ENCODE data around the gene ZNF423. TPM values are rescaled to one million over a fixed set of nuclear protein-coding genes. Genes with fewer than 3 reads are reported as not detected.

ZNF423 gene
- total RNA-seq, 4 donors from 2014 or later, result 0.72 to 5.9 (median 1.1) TPM

DNA sequence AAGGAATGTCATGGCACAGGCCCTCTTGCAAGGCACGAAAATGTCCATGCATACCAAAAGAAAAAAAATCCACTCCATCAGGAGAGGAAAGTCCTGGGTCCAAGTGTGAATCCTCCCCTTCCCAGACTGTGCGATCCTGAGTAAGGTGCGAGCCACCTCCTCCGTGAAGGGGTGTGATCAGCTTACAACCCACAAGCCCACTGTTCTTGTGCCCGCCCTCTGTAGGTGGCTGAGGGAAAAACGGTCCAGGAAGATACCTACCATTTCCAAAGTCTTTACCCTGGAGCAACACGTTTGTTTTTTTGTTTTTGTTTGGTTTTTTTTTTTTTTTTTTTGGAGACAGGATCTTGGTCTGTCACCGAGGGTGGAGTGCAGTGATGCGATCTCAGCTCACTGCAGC is 116.5 kb downstream of the ZNF423 start:
- intact Hi-C loops (cut with DNase I), result no loop called here
- Histone ChIP-seq H3K4me1 (no peaks in the 10 kb centered on the region), H3K27me3 (no peaks in the 10 kb centered on the region), H3K27ac (no peak overlapping the region), H3K9me3 (no peaks in the 10 kb centered on the region), H3K36me3 (no peaks in the 10 kb centered on the region), H3K4me3 (no peak overlapping the region)
- DNase-seq, result no peak
- no peak for TF ChIP-seq CTCF (IDR thresholded peaks at IDR 0.05)
- TF ChIP-seq POLR2A (IDR thresholded peaks at IDR 0.05), result no peak
- 69 to 70% methylated on average over 9 of the region's 9 CpGs for WGBS, 2 donors

DNA sequence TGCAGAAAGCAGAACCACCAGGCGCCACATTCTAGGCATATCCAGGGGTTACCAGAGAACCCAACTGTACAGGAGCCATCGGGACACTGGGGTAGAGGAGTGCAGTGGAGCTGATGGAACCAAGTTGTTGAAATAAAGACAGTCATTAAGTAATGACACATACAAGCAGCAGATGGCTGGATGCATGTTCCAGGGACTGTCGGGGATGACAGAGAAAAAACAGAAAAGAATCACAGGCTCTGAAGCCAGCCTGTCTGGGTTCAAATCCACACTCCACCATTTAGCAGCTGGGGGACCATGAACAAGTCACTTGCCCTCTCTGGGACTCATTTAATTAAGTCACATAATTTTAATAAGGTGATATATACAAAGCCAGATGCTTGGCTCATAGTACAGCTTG is 117.1 kb downstream of the ZNF423 start:
- Histone ChIP-seq H3K9me3 (no peaks in the 10 kb centered on the region), H3K27ac (no peak overlapping the region), H3K36me3 (no peaks in the 10 kb centered on the region), H3K4me3 (no peak overlapping the region), H3K4me1 (no peaks in the 10 kb centered on the region), H3K27me3 (no peaks in the 10 kb centered on the region)
- TF ChIP-seq CTCF (IDR thresholded peaks at IDR 0.05), result no peak
- TF ChIP-seq POLR2A (IDR thresholded peaks at IDR 0.05), result no peak
- 82 to 89% methylated on average over 3 of the region's 3 CpGs for WGBS, 2 donors
- DNase-seq, result no peak
- intact Hi-C loops (cut with DNase I), result no loop called here

DNA sequence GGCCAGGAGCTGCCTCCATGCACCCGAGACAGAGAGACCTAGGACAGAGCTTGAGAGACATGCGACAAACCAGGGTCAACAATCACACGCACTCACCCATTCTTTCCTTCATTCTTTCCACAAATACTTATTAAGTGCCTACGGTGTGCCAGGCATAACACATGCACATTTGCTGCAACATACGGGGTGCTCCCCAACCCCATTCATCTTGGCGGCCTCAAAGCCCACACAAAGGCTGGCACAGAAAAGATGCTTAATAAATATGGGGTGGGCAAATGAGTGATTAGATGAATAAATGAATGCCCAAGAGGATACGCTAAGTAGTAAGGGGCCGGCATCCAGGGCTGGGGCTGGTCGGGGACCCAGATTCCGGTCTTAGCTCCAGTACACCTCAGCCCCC is 117.9 kb downstream of the ZNF423 start:
- H3K4me1 ChIP-seq, result no peaks in the 10 kb centered on the region
- WGBS, 2 donors, result 88 to 90% methylated on average over 8 to 10 of the region's 10 CpGs
- H3K27me3 ChIP-seq, result no peaks in the 10 kb centered on the region
- TF ChIP-seq CTCF (IDR thresholded peaks at IDR 0.05), result no peak
- TF ChIP-seq POLR2A (IDR thresholded peaks at IDR 0.05), result no peak
- no peaks in the 10 kb centered on the region for H3K9me3 ChIP-seq
- no peak for DNase-seq
- intact Hi-C loops (cut with DNase I), result no loop called here
- H3K27ac ChIP-seq, result no peak overlapping the region
- no peak overlapping the region for H3K4me3 ChIP-seq
- no peaks in the 10 kb centered on the region for H3K36me3 ChIP-seq

GRCh38 chr16:49737541-49737940 is 118.4 kb downstream of the ZNF423 start:
- no peak overlapping the region for H3K27ac ChIP-seq
- no peaks in the 10 kb centered on the region for H3K4me1 ChIP-seq
- intact Hi-C loops (cut with DNase I), result no loop called here
- no peak overlapping the region for H3K4me3 ChIP-seq
- H3K9me3 ChIP-seq, result no peaks in the 10 kb centered on the region
- H3K27me3 ChIP-seq, result no peaks in the 10 kb centered on the region
- H3K36me3 ChIP-seq, result no peaks in the 10 kb centered on the region
- no peak for DNase-seq
- WGBS, 2 donors, result 90% methylated on average over 2 of the region's 9 CpGs; no CpG with 5 or more reads in 1 of the 2 donors
- TF ChIP-seq CTCF (IDR thresholded peaks at IDR 0.05) (no peak), POLR2A (IDR thresholded peaks at IDR 0.05) (no peak)

GRCh38 chr16:49734331-49734730 is 121.6 kb downstream of the ZNF423 start:
- intact Hi-C loops (cut with DNase I), result no loop called here
- H3K9me3 ChIP-seq, result peaks cover 0 to 6% (median 4%) of the 10 kb centered on the region in 3 donors
- no peaks in the 10 kb centered on the region for H3K27me3 ChIP-seq
- 63% methylated on average over 3 of the region's 10 CpGs for WGBS, 2 donors
- H3K36me3 ChIP-seq, result peaks cover 0 to 10% (median 0%) of the 10 kb centered on the region in 3 donors
- no peak for TF ChIP-seq POLR2A (IDR thresholded peaks at IDR 0.05)
- no peak for TF ChIP-seq CTCF (IDR thresholded peaks at IDR 0.05)
- no peak for DNase-seq
- no peak overlapping the region for H3K4me3 ChIP-seq
- H3K4me1 ChIP-seq, result no peaks in the 10 kb centered on the region
- no peak overlapping the region for H3K27ac ChIP-seq
